ENCODE results near the gene CEP350. TPM values are rescaled to one million over a fixed set of nuclear protein-coding genes. Genes with fewer than 3 reads are reported as not detected.

The CEP350 gene
- total RNA-seq = 100 to 1,000 TPM in 1 of 3 donors, 10 to 100 TPM in 2; 79.0 to 124 (median 95.0) TPM

- intact Hi-C loops (cut with DNase I; ENCODE audit: low total_unique reads) = no loop called here
- no peaks in the 10 kb centered on the region for H3K36me3 ChIP-seq
- no peaks in the 10 kb centered on the region for H3K27me3 ChIP-seq
- H3K4me1 ChIP-seq = no peaks in the 10 kb centered on the region
- peak; percentile 93 to 97 (median 94) for TF ChIP-seq POLR2AphosphoS5 (IDR thresholded peaks at IDR 0.05)
- TF ChIP-seq CTCF (IDR thresholded peaks at IDR 0.05) = no peak
- TF ChIP-seq POLR2A (IDR thresholded peaks at IDR 0.05) = peak; percentile 62
- H3K27ac ChIP-seq = peak within 1 kb of the TSS; percentile 97
- H3K4me3 ChIP-seq = peak within 1 kb of the TSS; percentile 82 to 99 (median 89)
- no peaks in the 10 kb centered on the region for H3K9me3 ChIP-seq
- peak; percentile 96 to 97 for DNase-seq (ENCODE audit: low spot score in 2 of 2)
Observed at GRCh38 chr1:179954493-179955286, at the start of gene CEP350. TSS of gene CEP350 (plus strand) at chr1:179954810. CDS start at chr1:179986182, 31,372 bp downstream.

- Histone ChIP-seq H3K4me1 (no peaks in the 10 kb centered on the region), H3K27ac (no peak overlapping the region), H3K36me3 (no peaks in the 10 kb centered on the region), H3K9me3 (no peaks in the 10 kb centered on the region), H3K27me3 (no peaks in the 10 kb centered on the region), H3K4me3 (no peak overlapping the region)
- TF ChIP-seq POLR2A (IDR thresholded peaks at IDR 0.05) (no peak), POLR2AphosphoS5 (IDR thresholded peaks at IDR 0.05) (no peak), CTCF (IDR thresholded peaks at IDR 0.05) (no peak)
- intact Hi-C loops (cut with DNase I; ENCODE audit: low total_unique reads) = no loop called here
- DNase-seq (ENCODE audit: low spot score in 2 of 2) = no peak
Observed at GRCh38 chr1:179910934-179911333, 43.7 kb upstream of the CEP350 start.

GRCh38 chr1:179911812-179912211, 42.8 kb upstream of the CEP350 start:
- Histone ChIP-seq H3K27ac (no peak overlapping the region), H3K27me3 (no peaks in the 10 kb centered on the region), H3K36me3 (no peaks in the 10 kb centered on the region), H3K9me3 (no peaks in the 10 kb centered on the region), H3K4me3 (no peak overlapping the region), H3K4me1 (no peaks in the 10 kb centered on the region)
- TF ChIP-seq POLR2AphosphoS5 (IDR thresholded peaks at IDR 0.05) = no peak
- no peak for TF ChIP-seq POLR2A (IDR thresholded peaks at IDR 0.05)
- TF ChIP-seq CTCF (IDR thresholded peaks at IDR 0.05) = no peak
- intact Hi-C loops (cut with DNase I; ENCODE audit: low total_unique reads) = no loop called here
- DNase-seq (ENCODE audit: low spot score in 2 of 2) = no peak

- H3K4me1 ChIP-seq = no peaks in the 10 kb centered on the region
- TF ChIP-seq POLR2AphosphoS5 (IDR thresholded peaks at IDR 0.05) (no peak), POLR2A (IDR thresholded peaks at IDR 0.05) (no peak), CTCF (IDR thresholded peaks at IDR 0.05) (no peak)
- intact Hi-C loops (cut with DNase I; ENCODE audit: low total_unique reads) = no loop called here
- no peak overlapping the region for H3K4me3 ChIP-seq
- H3K36me3 ChIP-seq = peaks cover 4% of the 10 kb centered on the region
- H3K27ac ChIP-seq = no peak overlapping the region
- no peaks in the 10 kb centered on the region for H3K27me3 ChIP-seq
- no peaks in the 10 kb centered on the region for H3K9me3 ChIP-seq
- no peak for DNase-seq (ENCODE audit: low spot score in 2 of 2)
Observed at GRCh38 chr1:179917601-179918429, 36.8 kb upstream of the CEP350 start.

GRCh38 chr1:179921472-179921871, 33.1 kb upstream of the CEP350 start:
- DNase-seq (ENCODE audit: low spot score in 2 of 2) = no peak
- Histone ChIP-seq H3K36me3 (peaks cover 4% of the 10 kb centered on the region), H3K27me3 (no peaks in the 10 kb centered on the region), H3K4me3 (no peak overlapping the region), H3K27ac (no peak overlapping the region), H3K4me1 (no peaks in the 10 kb centered on the region), H3K9me3 (no peaks in the 10 kb centered on the region)
- TF ChIP-seq POLR2AphosphoS5 (IDR thresholded peaks at IDR 0.05) (no peak), CTCF (IDR thresholded peaks at IDR 0.05) (no peak), POLR2A (IDR thresholded peaks at IDR 0.05) (no peak)
- intact Hi-C loops (cut with DNase I; ENCODE audit: low total_unique reads) = no loop called here

Data from breast epithelium (tissue), 4 donors.